Measurements from ENCODE around the gene PLEKHG4.
A peak's percentile ranks its signal among the peaks of the same experiment; 100 is the strongest.

PLEKHG4 gene

DNA sequence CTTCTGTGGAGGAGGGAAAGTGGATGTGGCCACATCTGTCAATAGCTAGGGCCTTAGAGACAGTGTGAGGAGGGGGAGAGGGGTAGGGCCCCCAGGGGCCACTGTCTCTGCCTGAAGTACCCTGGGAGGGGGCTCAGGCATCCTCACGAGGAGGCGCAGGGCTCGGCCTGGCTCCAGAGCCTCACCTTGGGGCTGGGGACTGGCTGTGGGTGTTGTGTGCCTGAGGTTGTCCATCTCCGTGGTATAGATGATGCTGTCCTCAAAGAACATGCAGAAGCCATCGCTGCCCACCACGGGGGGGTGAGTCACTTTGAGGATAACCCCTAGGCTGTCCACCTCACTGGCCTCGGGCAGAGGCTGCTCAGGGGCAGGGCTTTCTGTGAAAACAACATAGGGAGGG is 12.1 kb downstream of the PLEKHG4 start:
- DNase-seq = no peak

DNA sequence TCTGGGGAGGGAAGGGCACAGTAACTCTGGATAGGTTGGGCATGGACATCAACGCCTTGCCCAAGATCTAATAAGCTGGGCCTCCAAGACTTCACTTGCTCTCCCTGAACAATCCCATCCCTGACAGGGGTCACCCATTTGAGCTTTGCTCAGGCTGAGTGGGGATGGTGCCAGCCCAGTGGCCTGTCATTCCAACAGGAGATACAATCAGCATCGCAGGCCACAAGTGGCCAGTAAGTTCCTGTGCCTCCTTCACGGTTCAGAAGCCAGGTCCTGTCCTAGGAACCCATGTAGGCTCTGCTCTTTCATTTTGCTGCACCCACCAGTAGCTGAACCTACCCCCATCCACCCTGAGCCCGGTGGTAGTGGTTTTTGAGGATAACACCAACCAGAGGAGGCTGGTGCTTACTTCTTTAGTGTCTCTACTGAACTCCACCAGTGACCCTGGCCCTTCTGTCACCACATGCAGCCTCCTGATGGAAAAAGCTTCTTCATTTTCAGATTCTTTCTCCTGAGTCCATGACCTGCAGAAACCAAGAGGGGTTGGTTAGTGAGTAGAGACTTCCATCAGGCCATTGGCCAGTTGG is 14.9 kb downstream of the PLEKHG4 start:
- DNase-seq = no peak

DNA sequence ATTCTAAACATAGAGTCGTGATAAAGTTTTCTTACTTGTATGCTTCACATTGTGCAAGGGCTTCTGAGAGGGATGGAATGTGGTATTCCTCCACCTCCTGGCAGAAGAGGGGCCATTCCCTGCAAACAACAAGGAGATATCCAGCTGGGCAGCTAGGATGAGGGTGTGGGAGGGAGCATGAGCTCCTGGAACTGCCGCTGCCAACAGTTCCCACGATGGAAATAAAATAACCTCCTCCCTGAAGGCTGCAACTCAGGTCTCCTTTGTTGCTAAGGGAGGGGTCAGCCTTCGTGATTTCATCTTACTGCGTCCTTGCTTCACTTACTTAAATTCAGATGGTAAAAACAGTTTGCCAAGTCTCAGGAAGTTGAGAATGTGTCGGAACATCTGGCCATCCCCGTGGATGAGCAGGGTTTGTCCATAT is 15.6 kb downstream of the PLEKHG4 start:
- DNase-seq = no peak

DNA sequence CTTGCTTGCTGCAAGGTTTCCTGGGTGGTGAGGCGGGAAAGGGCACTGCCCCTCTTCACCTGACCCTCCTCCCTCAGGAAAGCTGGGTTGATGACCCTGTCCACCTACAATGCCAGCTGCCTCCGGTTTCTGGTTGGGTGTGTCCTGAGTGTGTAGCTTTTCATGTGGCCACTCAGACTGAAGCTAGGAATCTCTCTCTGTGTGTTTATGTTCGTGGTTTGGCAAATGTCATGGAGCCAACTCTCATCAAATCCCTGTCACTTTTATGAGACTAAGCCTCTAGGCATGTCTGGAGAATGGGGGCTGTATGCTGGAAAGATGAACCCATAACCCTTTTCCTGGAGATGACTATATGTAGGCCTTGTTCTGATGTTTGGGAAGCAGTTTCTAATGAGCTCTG is 17.1 kb downstream of the PLEKHG4 start:
- DNase-seq = no peak

DNA sequence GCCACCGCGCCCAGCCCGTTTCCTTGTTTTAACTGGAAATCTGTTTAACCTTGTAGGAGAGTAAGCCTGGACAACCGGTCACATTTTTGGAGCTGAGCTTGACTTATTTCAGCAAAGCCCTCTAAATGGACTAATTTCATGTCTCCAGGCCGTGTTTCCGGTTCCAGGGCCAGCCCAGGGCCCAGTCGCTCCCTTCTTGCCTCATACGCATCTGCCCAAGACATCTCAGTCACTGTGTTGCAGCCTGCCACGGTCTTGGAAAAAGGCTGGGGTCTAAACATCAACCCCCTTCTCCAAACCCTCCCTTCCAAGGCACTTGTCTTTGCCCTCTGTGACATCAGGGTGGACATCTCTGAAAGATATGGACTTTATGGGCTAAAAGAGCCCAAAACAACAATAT is 18.9 kb downstream of the PLEKHG4 start:
- DNase-seq = no peak

DNA sequence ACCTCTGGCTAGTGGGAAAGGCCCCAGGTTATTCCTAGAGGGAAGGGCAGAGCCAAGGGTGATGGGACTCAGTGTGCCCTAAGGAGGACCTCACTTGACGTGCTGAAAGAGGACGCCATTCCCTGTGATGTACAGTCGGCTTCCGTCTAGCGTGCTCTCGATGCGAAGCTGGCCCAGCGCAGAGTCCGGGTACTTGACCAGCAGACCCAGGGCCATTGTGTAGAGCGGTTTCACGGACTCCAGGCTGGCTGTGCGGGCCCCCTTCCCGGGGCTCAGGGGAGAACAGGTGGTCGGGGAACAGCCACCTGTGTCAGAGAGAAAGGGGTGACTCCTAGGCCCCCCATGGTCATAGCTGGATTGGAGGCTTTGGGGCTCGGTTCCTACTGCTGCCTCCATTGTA is 19.9 kb downstream of the PLEKHG4 start:
- no peak for DNase-seq

DNA sequence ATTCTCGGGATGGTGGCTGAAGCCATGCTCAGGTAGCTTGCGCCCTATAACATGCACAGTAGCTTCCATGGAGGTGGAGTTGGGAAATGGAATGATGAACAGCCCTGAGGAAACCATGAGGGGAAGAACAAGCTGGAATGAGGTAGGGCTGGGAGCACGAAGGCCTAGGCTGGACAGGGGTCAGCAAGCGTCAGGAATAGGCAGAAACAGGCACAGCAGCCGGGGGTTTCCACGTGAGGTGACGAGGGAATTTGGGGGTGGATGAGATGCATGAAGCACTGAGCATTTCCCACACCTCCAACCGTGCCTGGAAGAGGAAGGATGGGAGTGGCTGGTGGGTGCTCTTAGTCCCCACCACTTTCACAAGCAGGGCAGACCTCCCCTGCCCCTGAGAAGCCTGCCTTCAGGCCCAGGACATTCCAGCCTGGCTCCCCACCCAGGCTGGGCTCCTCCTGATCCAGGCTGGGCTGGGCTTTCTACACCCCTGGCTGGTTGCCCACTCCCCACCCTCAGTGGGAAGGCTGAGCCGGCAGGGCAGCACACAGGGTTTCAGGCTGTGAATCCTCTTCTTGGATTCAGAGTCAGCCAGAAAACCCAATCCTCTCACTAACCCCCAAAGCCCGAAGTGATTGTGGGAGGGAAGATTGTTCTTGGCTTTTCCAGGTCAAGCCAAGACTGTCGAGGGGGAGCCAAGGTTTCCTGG is 21.9 kb downstream of the PLEKHG4 start:
- no peak for DNase-seq

DNA sequence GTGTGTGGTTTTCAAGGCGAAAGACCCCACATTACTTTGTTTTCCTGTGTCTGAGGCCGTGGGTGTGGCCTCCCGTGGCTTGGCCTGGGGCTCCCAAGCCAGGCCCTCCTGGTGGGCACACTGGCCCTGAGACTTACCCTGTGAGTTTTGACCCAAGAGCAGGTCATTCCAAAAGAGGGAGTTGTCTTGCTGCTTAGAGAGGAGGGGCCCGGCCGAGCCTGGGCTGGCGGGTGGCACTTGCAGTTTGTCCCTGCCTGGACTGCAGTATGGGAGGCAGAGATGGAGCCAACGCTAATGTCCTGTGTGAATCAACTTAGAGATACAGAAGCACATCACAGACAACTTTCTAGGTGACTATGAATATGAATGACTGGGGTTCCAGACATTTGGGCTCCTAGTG is 22.7 kb downstream of the PLEKHG4 start:
- DNase-seq = no peak

DNA sequence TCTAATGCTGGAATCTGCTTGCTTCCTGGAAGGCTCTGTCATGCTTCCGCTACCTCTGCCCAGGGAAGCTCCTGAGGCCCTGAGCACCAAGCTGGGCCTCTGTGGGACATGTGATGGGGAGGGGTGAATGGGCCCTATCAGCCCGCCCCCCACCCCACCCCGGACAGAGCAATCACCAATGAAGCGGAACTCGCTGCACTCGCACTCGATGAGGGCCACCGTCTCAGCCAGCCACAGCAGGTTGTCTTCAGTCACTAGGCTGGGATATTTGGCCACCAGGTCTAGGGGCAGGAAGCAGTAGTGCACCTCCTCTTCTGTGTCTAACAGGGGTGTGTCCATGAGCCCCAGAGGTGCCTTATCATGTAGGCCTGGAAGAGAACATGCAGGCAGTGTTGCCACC is 23.6 kb downstream of the PLEKHG4 start:
- DNase-seq = peak; percentile 31

DNA sequence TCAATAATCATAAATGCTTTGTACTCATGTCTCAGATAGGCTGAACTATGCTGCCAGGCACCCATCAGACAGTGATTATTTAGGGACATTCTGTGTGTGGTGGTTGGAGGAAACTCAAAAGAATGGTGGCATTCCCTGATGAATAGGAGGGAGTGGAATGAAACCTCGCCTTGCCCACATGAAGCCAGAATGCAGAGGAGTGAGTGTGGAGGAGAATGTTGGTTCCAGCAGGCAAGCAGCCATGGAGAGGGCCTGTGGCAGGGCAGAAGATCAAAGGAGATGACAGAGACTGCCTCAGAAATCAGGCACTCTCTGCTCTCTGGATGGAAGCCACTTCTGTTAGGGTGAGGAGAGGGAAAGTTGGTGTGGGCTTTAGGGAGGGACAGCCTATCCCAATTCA is 24.7 kb downstream of the PLEKHG4 start:
- DNase-seq = no peak

DNA sequence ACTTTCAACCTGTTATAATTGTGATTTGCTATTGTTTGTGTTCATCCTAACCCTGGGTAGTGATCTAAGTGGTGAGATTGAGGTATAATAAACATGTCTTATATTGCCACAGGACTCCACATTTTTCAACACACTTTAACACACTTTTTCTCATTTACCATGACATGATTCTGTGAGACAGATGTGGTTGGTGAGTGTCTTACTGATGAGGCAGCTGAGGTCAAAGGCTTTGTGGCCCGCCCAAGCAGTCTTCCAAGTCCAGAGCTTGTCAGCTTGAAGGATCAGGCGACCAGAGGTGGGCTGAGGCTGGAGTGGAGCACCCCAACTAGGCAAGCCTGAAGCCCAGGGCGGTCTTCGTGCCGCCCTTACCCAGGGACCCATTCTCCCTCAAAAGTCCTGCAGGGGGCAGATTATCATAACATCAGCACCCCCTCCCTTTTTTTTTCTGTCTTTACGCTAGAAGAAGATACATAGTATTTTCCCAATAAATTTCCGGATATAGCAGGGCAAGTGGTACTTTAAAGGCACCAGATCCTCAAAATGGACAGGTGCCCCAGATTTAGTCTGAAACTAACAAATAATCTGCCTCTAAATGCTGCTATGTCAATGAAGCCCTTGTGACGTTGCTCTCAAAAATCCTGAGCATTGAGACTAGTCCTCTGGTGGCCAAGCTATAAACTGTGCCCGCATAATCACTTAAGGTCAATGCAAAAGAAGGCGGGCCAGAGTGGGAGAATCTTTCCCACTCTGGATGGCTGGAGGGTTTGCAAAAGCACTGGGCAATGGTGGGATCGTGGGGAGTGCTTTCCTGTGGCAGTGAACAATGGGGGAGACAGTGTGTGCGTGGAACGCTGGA is 26.1 kb downstream of the PLEKHG4 start:
- DNase-seq = no peak

DNA sequence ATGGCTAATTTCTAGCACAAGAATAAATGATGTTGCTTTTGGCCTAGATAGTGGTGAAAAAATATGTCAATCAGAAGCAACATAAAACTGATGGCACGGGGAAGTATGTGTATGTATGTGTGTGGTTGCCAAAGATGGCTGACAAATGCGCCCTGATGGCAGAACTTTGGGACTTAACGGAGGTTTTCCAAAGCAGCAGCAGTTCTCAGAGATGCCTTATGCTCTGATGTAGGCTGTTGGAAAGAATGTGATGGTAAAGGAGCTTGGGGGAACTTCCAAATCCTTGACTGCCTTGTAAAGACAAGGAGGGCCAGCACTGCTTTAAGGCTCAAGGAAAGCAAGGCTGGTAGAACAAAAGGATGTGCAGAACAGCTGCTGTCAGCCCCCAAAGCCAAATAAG is 31.2 kb downstream of the PLEKHG4 start:
- no peak for DNase-seq

DNA sequence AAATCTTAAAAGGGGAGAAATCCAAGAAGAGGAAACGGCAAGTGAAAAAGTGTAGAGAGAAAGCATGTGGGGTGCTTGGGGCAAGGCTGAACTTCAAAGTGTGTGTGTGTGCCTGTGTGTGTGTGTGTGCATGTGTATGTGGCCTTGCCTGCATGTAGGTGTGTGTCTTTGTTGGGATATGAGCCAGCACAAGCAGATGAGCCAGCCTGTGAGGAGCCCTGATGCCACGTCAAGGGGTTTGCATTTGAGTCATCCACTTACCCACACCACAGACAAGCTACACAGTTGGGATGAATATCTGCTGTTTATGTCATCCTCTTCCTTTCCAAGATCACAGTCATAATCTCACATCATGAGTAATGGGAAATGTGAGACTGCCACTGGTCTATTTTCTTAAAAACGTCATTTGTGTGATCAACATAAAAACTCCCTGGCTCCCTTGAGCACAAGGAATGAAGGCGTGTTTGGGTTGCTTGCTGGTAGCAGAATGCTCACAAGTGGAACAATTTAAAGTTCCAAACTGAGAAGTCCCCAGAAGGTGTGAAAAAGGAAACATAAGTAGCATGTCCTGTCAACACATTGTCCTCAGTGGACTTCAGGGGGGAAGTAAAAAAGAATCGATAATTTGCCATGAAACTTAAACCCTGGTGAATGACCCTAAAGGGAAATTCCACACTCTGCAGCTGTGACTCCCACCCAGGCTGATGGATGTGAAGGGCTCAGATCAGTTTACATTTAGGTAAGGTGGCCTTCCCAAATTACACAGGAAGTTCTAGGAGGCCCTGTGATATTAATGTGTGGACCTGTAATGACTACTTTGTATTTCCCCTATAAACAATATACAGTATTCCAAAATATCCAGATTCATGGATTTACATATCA is 32.5 kb downstream of the PLEKHG4 start:
- DNase-seq = no peak

DNA sequence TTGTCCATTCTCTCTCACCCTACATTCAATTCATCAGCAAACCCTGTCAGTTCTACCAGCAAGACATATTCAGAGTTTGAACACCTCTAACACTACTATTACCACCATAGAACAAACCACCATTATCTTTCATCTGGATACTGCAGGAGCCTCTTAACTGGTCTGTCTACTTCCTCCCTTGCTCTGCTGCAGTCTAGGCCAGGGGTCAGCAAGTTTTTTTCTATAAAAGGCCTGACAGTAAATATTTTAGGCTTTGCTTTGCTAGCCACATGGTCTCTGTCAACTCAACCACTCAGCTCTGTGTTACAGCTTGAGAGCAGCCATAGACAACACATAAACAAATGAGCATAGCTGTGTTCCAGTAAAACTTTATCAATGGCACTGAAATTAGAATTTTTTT is 33.4 kb downstream of the PLEKHG4 start:
- no peak for DNase-seq

DNA sequence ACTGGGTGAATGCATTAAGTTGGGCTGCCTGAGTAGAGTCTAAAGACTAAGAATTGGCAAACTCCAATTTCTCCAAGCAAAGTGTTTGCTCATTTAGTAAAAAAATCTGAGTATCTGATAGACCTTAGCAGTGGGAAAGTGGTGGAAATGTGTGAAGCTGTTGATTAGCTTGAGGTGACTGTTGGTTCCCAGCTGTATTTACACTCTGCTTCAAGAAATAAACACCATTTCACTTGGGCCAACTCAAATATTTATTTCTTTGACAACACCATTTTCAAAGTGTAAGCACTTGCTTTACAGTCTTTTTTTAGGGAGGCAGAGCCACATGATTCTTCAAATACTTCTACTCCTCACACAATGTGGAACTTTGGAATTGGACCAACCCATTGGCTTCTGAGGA is 38.5 kb downstream of the PLEKHG4 start:
- DNase-seq = no peak

DNA sequence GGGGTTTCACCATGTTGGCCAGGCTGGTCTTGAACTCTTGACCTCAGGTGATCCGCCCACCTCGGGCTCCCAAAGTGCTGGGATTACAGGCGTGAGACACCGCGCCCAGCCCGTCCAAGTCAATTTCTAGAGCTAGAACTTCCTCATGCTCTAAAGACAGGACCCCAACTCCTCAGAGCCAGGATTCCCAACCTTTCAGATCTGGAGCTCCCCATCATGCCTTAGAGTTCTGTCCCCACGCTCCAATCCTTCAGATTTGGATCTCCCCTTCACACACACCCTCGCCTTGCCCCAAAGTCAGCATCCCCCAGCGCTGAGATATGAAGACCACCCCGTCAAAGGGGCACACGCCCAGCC is 46.8 kb downstream of the PLEKHG4 start:
- DNase-seq = no peak

DNA sequence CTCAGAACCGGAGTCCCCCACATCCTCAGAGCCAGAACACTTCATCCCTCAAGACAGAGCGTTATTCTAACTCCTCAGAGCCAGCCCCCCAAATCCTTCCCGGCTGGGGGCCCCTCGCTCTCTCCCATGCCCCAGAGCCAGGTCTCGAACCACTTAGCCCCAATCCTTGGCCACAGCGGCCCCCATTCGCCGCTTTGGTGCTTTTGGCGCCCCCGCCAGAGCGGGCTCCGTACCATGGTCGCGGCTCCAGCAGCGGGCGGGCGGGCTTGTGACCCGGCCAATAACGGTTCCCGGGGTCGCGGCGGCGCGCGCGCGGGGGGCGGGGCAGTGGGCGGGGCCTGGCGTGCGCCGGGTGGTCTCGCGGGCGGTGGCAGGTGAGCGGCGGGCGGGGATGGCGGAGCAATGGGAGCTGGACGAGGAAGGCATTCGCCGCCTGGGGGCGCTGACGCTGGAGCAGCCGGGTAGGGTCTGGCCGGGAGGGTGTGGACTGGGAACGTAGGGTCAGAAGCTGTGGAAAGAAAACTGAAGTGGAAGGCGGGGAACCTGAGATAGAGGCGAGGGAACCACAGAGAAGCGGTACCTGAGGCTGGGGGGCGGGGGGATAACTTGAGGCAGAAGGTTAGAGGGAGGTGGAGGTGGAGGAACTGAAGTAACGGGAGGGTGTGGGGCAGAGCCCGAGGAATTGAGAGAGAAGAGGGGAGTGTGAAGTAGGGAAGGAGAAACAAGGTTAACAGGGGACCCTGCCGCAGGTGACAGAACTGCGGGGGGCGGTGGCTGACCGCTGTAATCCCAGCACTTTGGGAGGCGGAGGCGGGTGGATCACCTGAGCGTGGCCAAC is 47.4 kb downstream of the PLEKHG4 start, which contains the start of the genes KCTD19 and LRRC36:
TSS of gene KCTD19 (minus strand) at position 270 of the 838 bp plus-strand sequence. CDS start at position 236, 34 bp downstream.
TSS of gene LRRC36 (plus strand) at position 344 of the 838 bp plus-strand sequence. CDS start at position 392, 48 bp downstream.
- DNase-seq = peak; percentile 52

DNA sequence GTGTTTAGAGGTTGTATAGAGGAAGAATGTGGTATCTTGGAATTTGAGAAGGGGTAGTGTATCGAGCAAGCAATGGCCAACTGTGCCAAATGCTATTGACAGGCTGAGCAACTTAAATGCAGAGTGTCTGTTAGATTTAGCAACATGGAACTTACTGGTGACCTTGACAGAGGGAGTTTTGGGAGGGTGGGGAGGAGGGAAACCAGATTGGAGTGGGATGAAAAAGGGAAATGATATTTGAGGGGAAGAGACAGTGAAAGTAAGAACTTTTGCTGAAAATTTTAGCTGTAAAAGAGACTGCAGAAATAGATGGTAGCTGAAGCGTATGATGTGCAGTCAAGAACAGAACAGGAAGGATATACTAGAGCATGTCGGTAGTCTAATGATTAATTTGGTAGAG is 48.4 kb downstream of the PLEKHG4 start:
- no peak for DNase-seq

DNA sequence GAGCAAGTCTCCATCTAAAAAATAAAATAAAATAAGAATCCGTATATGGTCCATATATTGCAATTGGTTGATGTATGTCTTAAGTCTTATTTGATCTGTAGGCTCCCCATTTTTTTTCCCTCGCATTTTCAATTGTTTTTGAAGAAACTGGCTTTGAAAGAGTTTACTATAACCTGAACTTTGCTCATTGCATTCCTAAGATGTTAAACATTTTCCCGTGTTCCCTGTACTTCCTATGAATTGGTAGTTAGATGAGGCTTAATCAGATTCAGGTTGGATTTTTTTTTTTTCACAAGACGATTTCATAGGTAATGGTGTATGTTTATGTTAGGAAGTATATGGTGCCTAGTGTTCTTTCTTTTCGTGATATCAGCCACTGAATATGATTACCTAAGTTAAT is 50.6 kb downstream of the PLEKHG4 start:
- DNase-seq = no peak

DNA sequence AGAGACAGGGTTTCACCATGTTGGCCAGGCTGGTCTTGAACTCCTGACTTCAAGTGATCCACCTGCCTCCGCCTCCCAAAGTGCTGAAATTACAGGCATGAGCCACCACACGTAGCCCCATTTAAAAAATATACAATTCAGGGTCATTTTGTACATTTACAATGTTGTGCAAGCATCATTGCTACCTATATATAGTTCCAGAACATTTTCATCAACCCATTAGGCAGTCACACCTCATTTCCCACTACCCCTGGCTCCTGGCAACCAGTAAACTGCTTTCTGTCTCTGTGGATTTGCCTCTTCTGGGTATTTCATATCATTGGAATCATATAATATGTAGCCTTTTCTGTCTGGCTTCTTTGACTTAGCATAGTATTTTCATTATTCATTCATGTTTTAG is 54.0 kb downstream of the PLEKHG4 start:
- DNase-seq = no peak

DNA sequence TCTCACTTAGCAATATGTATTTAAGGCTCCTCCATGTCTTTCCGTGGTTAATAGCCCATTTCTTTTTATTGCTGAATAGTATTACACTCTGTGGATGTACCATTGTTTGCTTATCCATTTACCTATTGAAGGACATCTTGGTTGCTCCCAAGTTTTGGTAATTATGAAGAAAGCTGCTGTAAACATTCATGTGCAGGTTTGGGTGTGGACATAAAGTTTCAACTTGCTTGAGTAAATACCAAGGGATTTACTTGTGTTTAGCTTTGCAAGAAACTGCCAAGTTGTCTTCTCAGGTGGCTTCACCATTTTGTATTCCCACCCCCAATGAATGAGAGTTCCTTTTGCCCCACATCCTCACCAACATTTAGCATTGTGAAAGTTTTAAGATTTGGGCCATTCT is 56.8 kb downstream of the PLEKHG4 start:
- DNase-seq = no peak

DNA sequence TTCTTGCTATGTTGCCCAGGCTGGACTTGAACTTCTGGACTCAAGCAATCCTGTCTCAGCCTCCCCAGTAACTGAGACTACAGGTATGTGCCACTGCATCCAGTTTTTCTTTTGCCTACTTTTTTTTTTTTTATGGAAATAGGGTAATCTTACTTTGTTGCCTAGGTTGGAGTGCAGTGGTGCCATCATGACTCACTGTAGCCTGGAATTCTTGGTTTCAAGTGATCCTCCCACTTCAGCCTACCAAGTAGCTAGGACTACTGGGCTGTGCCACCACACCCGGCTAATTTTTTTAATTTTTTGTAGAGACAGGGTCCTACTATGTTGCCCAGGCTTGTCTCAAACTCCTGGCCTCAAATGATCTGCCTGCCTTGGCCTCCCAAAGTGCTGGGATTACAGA is 57.3 kb downstream of the PLEKHG4 start:
- no peak for DNase-seq
